Kidney (tissue), 14 donors: ENCODE data around the gene BNC1. TPM values are rescaled to one million over a fixed set of nuclear protein-coding genes. Genes with fewer than 3 reads are reported as not detected.
A peak's percentile ranks its signal among the peaks of the same experiment; 100 is the strongest.

Source experiments
- DNase-seq, 5 donors: peaks; one replicate each; pipeline ENCODE4 v3.0.0-alpha.2; 2013 to 2020
- FAIRE-seq: peaks from 2 replicates; lab custom pipeline; 2012; peaks lifted over from hg19 to GRCh38; lab: Jason Lieb, UNC
- H3K27ac ChIP-seq, 2 donors: one replicate each; pipeline ENCODE4 v1.7.0; 2013; ENCODE audit warnings: low read depth in 2 of 2, low read length in 2 of 2, inconsistent platforms in 1 of 2
- H3K27me3 ChIP-seq: one replicate; pipeline ENCODE4 v1.7.1; 2013; ENCODE audit warnings: low read length, inconsistent platforms; ENCODE audit not compliant: control insufficient read depth, insufficient read depth
- H3K36me3 ChIP-seq, 3 donors: one replicate each; pipeline versions ENCODE4 v1.7.0 to v1.7.1; 2013; ENCODE audit warnings: low read length in 3 of 3, control low read depth in 1 of 3, inconsistent platforms in 1 of 3; ENCODE audit not compliant: insufficient read depth in 3 of 3, control insufficient read depth in 2 of 3
- H3K4me1 ChIP-seq, 3 donors: one replicate each; pipeline versions ENCODE4 v1.7.0 to v1.7.1; 2013; ENCODE audit warnings: low read length in 3 of 3, inconsistent platforms in 1 of 3, low read depth in 1 of 3; ENCODE audit not compliant: control insufficient read depth in 2 of 3, insufficient read depth in 2 of 3
- H3K4me3 ChIP-seq, 3 donors: one replicate each; pipeline versions ENCODE4 v1.7.0 to v1.8.1; 2013; ENCODE audit warnings: low read length in 3 of 3, control low read depth in 1 of 3, inconsistent platforms in 1 of 3
- H3K9ac ChIP-seq, 3 donors: one replicate each; pipeline versions ENCODE4 v1.7.0 to v1.7.1; 2013; ENCODE audit warnings: low read length in 3 of 3, control low read depth in 1 of 3, inconsistent platforms in 1 of 3
- H3K9me3 ChIP-seq, 3 donors: one replicate each; pipeline versions ENCODE4 v1.7.0 to v1.7.1; 2013; ENCODE audit warnings: low read length in 3 of 3, control low read depth in 1 of 3, inconsistent platforms in 1 of 3; ENCODE audit not compliant: control insufficient read depth in 2 of 3, insufficient read depth in 1 of 3
- intact Hi-C: fragments of 100-400 bp; cut with DNase I; formaldehyde crosslinking; loops from one replicate; pipeline ENCODE4 v1.11.1; 2022
- polyA plus RNA-seq: library from polyadenylated mRNA; stranded (reverse); fragments of 350-450 nt; fragmentation: Illumina TruSeq; extraction: RNeasy Lipid Tissue Mini Kit (QIAGEN cat#74804); gene quantifications from one replicate; pipeline ENCODE4 v1.2.3, GENCODE V29; 2014; ENCODE audit warnings: low read depth, low replicate concordance; ENCODE audit not compliant: insufficient read depth
- total RNA-seq: library from RNA; stranded (reverse); fragmentation: NEBNext Ultra II Directional; extraction: Animal tissue kit (Norgen Biotek cat#: 25700); gene quantifications from one replicate; pipeline ENCODE4 v1.2.1, GENCODE V29; 2021
- TF ChIP-seq, protein P1 (sequence below): IDR thresholded peaks from 3 replicates; pipeline ENCODE4 v1.5.1; 2012; ENCODE audit warnings: mild to moderate bottlenecking, moderate library complexity, borderline replicate concordance; ENCODE audit not compliant: insufficient read depth; ENCODE audit errors: extremely low read depth
- donor health status: control.
- donor health status: control.
- donor health status: control.
- donor health status: control.
- donor health status: control.
- donor health status: DM: yes; HTN: yes; CAD: no.
- donor health status: Normal renal cell carcinoma (clear cell type).

BNC1 gene
- total and polyA plus RNA-seq, 2 donors from 2014 or later = 0.38 TPM; not detected in 1

DNA sequence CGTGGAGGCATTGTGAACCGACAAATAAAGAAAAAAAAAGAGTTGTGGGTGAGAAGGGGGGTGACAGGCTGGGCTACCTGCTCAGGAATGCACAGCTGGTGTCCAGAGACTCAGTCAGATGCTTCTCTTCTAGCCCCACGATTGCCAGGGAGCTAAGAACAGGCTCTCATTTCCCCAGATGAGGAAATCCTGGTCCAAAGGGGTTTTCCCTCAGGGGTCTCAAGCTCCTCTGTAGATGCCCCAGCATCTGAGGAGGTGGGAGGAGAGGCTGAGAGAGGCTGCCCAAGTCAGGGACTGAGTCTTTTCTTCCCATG lies 35.5 kb downstream of the BNC1 start:
- H3K4me1 ChIP-seq = no peaks in the 10 kb centered on the region
- TF ChIP-seq, protein P1, sequence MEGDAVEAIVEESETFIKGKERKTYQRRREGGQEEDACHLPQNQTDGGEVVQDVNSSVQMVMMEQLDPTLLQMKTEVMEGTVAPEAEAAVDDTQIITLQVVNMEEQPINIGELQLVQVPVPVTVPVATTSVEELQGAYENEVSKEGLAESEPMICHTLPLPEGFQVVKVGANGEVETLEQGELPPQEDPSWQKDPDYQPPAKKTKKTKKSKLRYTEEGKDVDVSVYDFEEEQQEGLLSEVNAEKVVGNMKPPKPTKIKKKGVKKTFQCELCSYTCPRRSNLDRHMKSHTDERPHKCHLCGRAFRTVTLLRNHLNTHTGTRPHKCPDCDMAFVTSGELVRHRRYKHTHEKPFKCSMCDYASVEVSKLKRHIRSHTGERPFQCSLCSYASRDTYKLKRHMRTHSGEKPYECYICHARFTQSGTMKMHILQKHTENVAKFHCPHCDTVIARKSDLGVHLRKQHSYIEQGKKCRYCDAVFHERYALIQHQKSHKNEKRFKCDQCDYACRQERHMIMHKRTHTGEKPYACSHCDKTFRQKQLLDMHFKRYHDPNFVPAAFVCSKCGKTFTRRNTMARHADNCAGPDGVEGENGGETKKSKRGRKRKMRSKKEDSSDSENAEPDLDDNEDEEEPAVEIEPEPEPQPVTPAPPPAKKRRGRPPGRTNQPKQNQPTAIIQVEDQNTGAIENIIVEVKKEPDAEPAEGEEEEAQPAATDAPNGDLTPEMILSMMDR = no peak
- H3K27ac ChIP-seq = no peak overlapping the region
- H3K27me3 ChIP-seq = no peaks in the 10 kb centered on the region
- no peaks in the 10 kb centered on the region for H3K9me3 ChIP-seq
- no peak for DNase-seq
- H3K36me3 ChIP-seq = no peaks in the 10 kb centered on the region
- intact Hi-C loops = no loop called here
- no peak overlapping the region for H3K4me3 ChIP-seq
- FAIRE-seq = no peak
- no peak overlapping the region for H3K9ac ChIP-seq

DNA sequence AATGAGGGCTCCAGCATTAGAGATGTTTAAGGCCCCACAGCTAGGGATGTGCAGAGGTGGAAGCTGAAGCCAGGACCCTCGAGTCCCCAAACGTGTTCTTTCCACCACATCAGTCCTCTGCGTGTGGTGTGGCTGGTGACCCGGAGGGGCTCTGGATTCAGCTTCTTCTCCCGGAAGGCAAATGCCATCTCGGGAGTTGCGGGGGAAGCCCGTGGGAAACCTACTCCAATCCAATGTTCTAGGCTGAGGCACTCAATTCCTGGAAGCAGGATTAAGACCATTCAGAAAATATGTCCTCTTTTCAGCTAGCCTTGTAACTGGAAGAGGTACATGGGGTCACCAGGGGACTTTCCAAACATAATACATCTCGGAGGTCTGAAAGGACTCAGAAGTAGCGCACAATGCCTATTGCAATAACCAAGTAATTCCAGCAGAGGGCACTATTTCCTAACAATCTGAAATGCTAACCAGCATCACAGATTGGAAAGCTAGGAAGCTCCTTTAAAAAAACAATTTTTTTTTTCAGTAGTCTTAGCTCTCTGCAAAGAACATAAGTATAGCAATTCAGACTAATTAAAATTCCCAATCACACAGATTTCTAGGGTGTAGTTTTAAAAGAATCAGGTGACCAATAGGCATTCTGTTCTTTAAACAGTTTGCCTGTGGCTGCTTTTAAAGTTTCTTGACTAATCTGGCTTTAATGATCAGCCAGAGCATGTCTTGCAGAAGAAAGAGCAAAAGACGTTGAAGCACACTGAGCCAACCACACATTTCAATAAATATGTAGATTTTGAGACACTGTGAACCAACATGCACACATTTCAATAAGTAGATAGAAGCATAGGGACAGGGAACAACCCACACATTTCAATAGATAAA lies 36.1 kb downstream of the BNC1 start:
- Histone ChIP-seq H3K4me3 (no peak overlapping the region), H3K4me1 (no peaks in the 10 kb centered on the region), H3K9ac (no peak overlapping the region), H3K27me3 (no peaks in the 10 kb centered on the region), H3K36me3 (no peaks in the 10 kb centered on the region), H3K27ac (no peak overlapping the region), H3K9me3 (no peaks in the 10 kb centered on the region)
- TF ChIP-seq, protein P1 = peak; percentile 89
- FAIRE-seq = peak; percentile 33
- intact Hi-C loops = no loop called here
- DNase-seq = peak in 4 of 5 donors; percentile 37 to 86 (median 63)

DNA sequence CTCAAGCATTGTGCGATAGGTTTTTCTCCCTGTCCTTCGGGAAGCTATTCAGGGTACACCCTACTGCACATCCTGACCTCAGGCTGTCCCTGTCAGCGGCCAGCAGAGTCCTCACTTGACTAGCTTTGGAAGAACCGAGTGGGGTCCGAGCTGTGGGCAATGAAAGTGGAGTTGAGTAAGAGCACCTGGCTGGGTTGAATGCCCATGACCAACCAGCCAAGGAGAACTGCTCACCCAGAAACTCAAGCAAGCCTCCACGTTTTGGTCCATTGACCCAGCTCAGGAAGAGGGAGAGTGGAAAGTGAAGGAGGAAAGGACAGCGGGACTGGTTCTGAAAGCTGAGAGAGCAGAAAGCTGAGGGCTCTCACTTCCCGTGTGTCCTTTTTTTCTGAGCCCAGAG lies 40.8 kb downstream of the BNC1 start:
- FAIRE-seq = no peak
- Histone ChIP-seq H3K9me3 (peaks cover 0 to 7% (median 0%) of the 10 kb centered on the region in 3 donors), H3K4me1 (no peaks in the 10 kb centered on the region), H3K4me3 (no peak overlapping the region), H3K36me3 (no peaks in the 10 kb centered on the region), H3K9ac (no peak overlapping the region), H3K27me3 (no peaks in the 10 kb centered on the region), H3K27ac (no peak overlapping the region)
- intact Hi-C loops = no loop called here
- DNase-seq = peak in 2 of 5 donors; percentile 19 to 35
- TF ChIP-seq, protein P1 = no peak

DNA sequence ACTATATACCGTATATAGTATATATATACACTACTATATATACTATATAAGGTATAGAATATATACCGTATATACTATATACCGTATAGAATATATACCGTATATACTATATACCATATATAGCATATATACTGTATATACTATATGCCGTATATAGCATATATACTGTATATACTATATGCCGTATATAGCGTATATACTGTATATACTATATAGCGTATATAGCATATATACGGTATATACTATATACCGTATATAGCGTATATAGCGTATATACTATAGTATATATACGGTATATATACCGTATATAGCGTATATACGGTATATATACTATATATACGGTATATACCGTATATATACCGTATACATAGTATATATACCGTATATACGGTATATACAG lies 54.2 kb downstream of the BNC1 start:
- DNase-seq = no peak
- no peak overlapping the region for H3K27ac ChIP-seq
- H3K4me1 ChIP-seq = no peaks in the 10 kb centered on the region
- intact Hi-C loops = no loop called here
- FAIRE-seq = no peak
- no peaks in the 10 kb centered on the region for H3K27me3 ChIP-seq
- TF ChIP-seq, protein P1 = no peak
- H3K36me3 ChIP-seq = no peaks in the 10 kb centered on the region
- H3K9me3 ChIP-seq = no peaks in the 10 kb centered on the region
- no peak overlapping the region for H3K9ac ChIP-seq
- H3K4me3 ChIP-seq = no peak overlapping the region
